IMR-90 (cell line): ENCODE measurements around the gene EIF2S1. TPM values are rescaled to one million over a fixed set of nuclear protein-coding genes. Genes with fewer than 3 reads are reported as not detected.

Experiments
- ATAC-seq: fragments of 200-7000 bp; cut with Tn5 transposase; 2 replicates; pipeline ENCODE4 v1.9.1; 2020; ENCODE audit warnings: low read depth, mild to moderate bottlenecking, moderate library complexity
- BruUV-seq: library from RNA; stranded (reverse); fragments of 400-500 nt; replicated peaks from 2 replicates; lab custom pipeline; 2021; lab: Mats Ljungman, UMichigan
- CTCF ChIA-PET: fragments of 300-600 bp; formaldehyde crosslinking; extraction: SDS; loops from one replicate; lab custom pipeline; 2021; ENCODE audit warnings: antibody characterized with exemption; lab: Yijun Ruan, JAX
- POLR2A ChIA-PET: fragments of 300-600 bp; sonication (Branson Sonifier 250); formaldehyde crosslinking; loops from one replicate; lab custom pipeline; 2022; ENCODE audit warnings: antibody characterized with exemption; ENCODE audit not compliant: unreplicated experiment; lab: Charles Lee
- DNase-seq: peaks from one replicate; pipeline ENCODE4 v3.0.0; 2013
- H2AFZ ChIP-seq: replicated peaks from 2 replicates; pipeline ENCODE3; 2013; ENCODE audit warnings: low read length, mild to moderate bottlenecking; ENCODE audit not compliant: poor library complexity
- H2AK5ac ChIP-seq: 2 replicates; pipeline ENCODE4 v1.6.1; 2013; ENCODE audit warnings: low read depth, low read length, inconsistent platforms
- H2AK9ac ChIP-seq: replicated peaks from 2 replicates; pipeline ENCODE3; 2013; ENCODE audit warnings: mild to moderate bottlenecking, low read depth, low read length, moderate library complexity; ENCODE audit not compliant: poor library complexity
- H2BK120ac ChIP-seq: 2 replicates; pipeline ENCODE4 v1.6.1; 2013; ENCODE audit warnings: low read depth, low read length, inconsistent platforms
- H2BK15ac ChIP-seq: 3 replicates; pipeline ENCODE4 v1.6.1; 2013; ENCODE audit warnings: low read depth, low read length, inconsistent platforms
- H2BK20ac ChIP-seq: 2 replicates; pipeline ENCODE4 v1.6.1; 2013; ENCODE audit warnings: low read depth, mild to moderate bottlenecking, inconsistent platforms, low read length, moderate library complexity
- H2BK5ac ChIP-seq: 2 replicates; pipeline ENCODE4 v1.6.1; 2013; ENCODE audit warnings: mild to moderate bottlenecking, low read depth, low read length, inconsistent platforms; ENCODE audit not compliant: poor library complexity, severe bottlenecking
- H3K14ac ChIP-seq: replicated peaks from 2 replicates; pipeline ENCODE4 v1.6.1; 2013; ENCODE audit warnings: low read depth, low read length, inconsistent platforms
- H3K18ac ChIP-seq: 2 replicates; pipeline ENCODE4 v1.6.1; 2013; ENCODE audit warnings: low read depth, low read length, control low read depth
- H3K23ac ChIP-seq: 2 replicates; pipeline ENCODE4 v1.6.1; 2013; ENCODE audit warnings: low read depth, low read length, inconsistent platforms
- H3K27ac ChIP-seq: 2 replicates; pipeline ENCODE4 v1.5.1; 2013; ENCODE audit warnings: mild to moderate bottlenecking, control low read depth, low read length; ENCODE audit not compliant: insufficient read depth
- H3K27me3 ChIP-seq: 2 replicates; pipeline ENCODE4 v1.6.1; 2013; ENCODE audit warnings: low read length; ENCODE audit not compliant: control insufficient read depth, insufficient read depth
- H3K36me3 ChIP-seq: 2 replicates; pipeline ENCODE4 v1.6.1; 2013; ENCODE audit warnings: low read length, mixed read lengths; ENCODE audit not compliant: control insufficient read depth, insufficient read depth
- H3K4ac ChIP-seq: 2 replicates; pipeline ENCODE4 v1.6.1; 2013; ENCODE audit warnings: low read depth, low read length, inconsistent platforms
- H3K4me1 ChIP-seq: 2 replicates; pipeline ENCODE4 v1.6.1; 2013; ENCODE audit warnings: low read length, mixed read lengths; ENCODE audit not compliant: control insufficient read depth, insufficient read depth
- H3K4me2 ChIP-seq: 2 replicates; pipeline ENCODE4 v1.6.1; 2013; ENCODE audit warnings: low read depth, mild to moderate bottlenecking, control low read depth, low read length, moderate library complexity
- H3K4me3 ChIP-seq: 2 replicates; pipeline ENCODE4 v1.5.1; 2013; ENCODE audit warnings: low read depth, mild to moderate bottlenecking, control low read depth, low read length, moderate library complexity; ENCODE audit not compliant: insufficient read depth
- H3K56ac ChIP-seq: 2 replicates; pipeline ENCODE4 v1.6.1; 2013; ENCODE audit warnings: low read length, inconsistent platforms; ENCODE audit not compliant: insufficient read depth; ENCODE audit errors: extremely low read depth
- H3K79me1 ChIP-seq, 2 experiments: 2 replicates each; pipeline ENCODE4 v1.6.1; 2013; ENCODE audit warnings: low read length in 2 of 2, inconsistent platforms in 1 of 2, low read depth in 1 of 2
- H3K9ac ChIP-seq: 2 replicates; pipeline ENCODE4 v1.6.1; 2013; ENCODE audit warnings: low read depth, low read length, control low read depth
- H3K9me1 ChIP-seq: 2 replicates; pipeline ENCODE4 v1.6.1; 2013; ENCODE audit warnings: low read length, inconsistent platforms; ENCODE audit not compliant: insufficient read depth
- H3K9me3 ChIP-seq: 2 replicates; pipeline ENCODE4 v1.6.1; 2013; ENCODE audit warnings: low read length; ENCODE audit not compliant: control insufficient read depth, insufficient read depth
- H4K20me1 ChIP-seq: 2 replicates; pipeline ENCODE4 v1.6.1; 2013; ENCODE audit warnings: low read length, inconsistent platforms; ENCODE audit not compliant: insufficient read depth
- H4K5ac ChIP-seq: 2 replicates; pipeline ENCODE4 v1.6.1; 2013; ENCODE audit warnings: mild to moderate bottlenecking, low read depth, low read length, control low read depth
- H4K8ac ChIP-seq, 2 experiments: 2 replicates each; pipeline ENCODE4 v1.6.1; 2013; ENCODE audit warnings: low read depth in 2 of 2, low read length in 2 of 2, control low read depth in 1 of 2, inconsistent platforms in 1 of 2
- H4K91ac ChIP-seq: 2 replicates; pipeline ENCODE4 v1.6.1; 2013; ENCODE audit warnings: low read depth, low read length, inconsistent platforms; ENCODE audit not compliant: insufficient read depth
- BHLHE40 ChIP-seq: fragments of 150-350 bp; IDR thresholded peaks from 2 replicates; pipeline ENCODE4 v1.6.1; 2016; ENCODE audit warnings: mild to moderate bottlenecking, low read depth, low read length
- CHD1 ChIP-seq: IDR thresholded peaks from 2 replicates; pipeline ENCODE4 v1.6.1; 2012; ENCODE audit warnings: low read depth, low read length, improper control_type of control experiment
- MAFK ChIP-seq: IDR thresholded peaks from 2 replicates; pipeline ENCODE4 v1.6.1; 2012; ENCODE audit warnings: low read depth, low read length, improper control_type of control experiment
- WGBS, 2 experiments: methylation state at CpG; one replicate each; pipeline versions ENCODE4 v1.1.5 to v1.1.7; 2013; ENCODE audit warnings: missing lambda C conversion rate in 2 of 2; ENCODE audit not compliant: insufficient read length in 1 of 2; ENCODE audit errors: extremely low coverage in 2 of 2; 5-methylcytosine and 5-hydroxymethylcytosine counted together
- dilution Hi-C: fragments of 300-500 bp; cut with HindIII; formaldehyde crosslinking; loops from one replicate; pipeline ENCODE4 v1.14.3; 2018; ENCODE audit warnings: low sequenced_read_pairs; ENCODE audit not compliant: unreplicated experiment
- in situ Hi-C: fragments of 300-500 bp; cut with MboI; formaldehyde crosslinking; loops from 3 replicates; pipeline ENCODE4 v1.14.3; 2019; ENCODE audit warnings: low sequenced_read_pairs, inconsistent platforms, mixed read lengths
- intact Hi-C: fragments of 100-400 bp; cut with micrococcal nuclease; formaldehyde crosslinking; loops from 2 replicates; pipeline ENCODE4 v1.10.0; 2022
- polyA plus RNA-seq, 3 experiments: library from polyadenylated mRNA; depleted of rRNA; stranded (reverse); fragments of >200 nt; gene quantifications; 2 replicates each; pipeline ENCODE4 v1.2.3, GENCODE V29; 2012; ENCODE audit warnings: low replicate concordance in 1 of 3
- total RNA-seq: library from RNA; depleted of rRNA; stranded (reverse); fragments of >200 nt; gene quantifications from 2 replicates; pipeline ENCODE4 v1.2.3, GENCODE V29; 2012

Gene EIF2S1
- total and polyA plus RNA-seq, 2 of the 4 experiments (the other 2 are of a cell fraction) = 57.9 to 125 TPM

GRCh38 chr14:67360470-67361206 is 510 bp downstream of the EIF2S1 start:
- H3K4me2 ChIP-seq = peak overlapping the region; percentile 88
- intact Hi-C loops = loop anchor here (1.0 kb wide), 1 partner anchor 194 kb away; no protein-coding TSS in a partner anchor
- H3K14ac ChIP-seq = peak overlapping the region; percentile 86
- H2BK120ac ChIP-seq = no peak overlapping the region
- H2BK20ac ChIP-seq = no peak overlapping the region
- in situ Hi-C loops = no loop called here
- peak overlapping the region; percentile 92 for H2AFZ ChIP-seq
- no peak overlapping the region; the same call in 1 of the 2 replicates for H3K18ac ChIP-seq
- H3K27me3 ChIP-seq = no peaks in the 10 kb centered on the region
- H4K20me1 ChIP-seq = peaks cover 19% of the 10 kb centered on the region
- peak overlapping the region; percentile 57 for H4K5ac ChIP-seq
- ATAC-seq = peak; percentile 33
- H2BK15ac ChIP-seq = no peak overlapping the region
- 0 out of 2 replicates have a peak, but pooled peaks have one; percentile 25 for TF ChIP-seq CHD1
- TF ChIP-seq BHLHE40 = no peak
- TF ChIP-seq MAFK = no peak
- peak overlapping the region; percentile 54 for H4K91ac ChIP-seq
- peak overlapping the region; percentile 83 for H2AK5ac ChIP-seq
- peaks cover 2% of the 10 kb centered on the region; the same call in 1 of the 2 replicates for H3K4me1 ChIP-seq
- peaks cover 2% of the 10 kb centered on the region; the same call in 1 of the 2 replicates for H3K9me1 ChIP-seq
- H3K9me3 ChIP-seq = no peaks in the 10 kb centered on the region
- peaks cover 2% of the 10 kb centered on the region; the same call in 1 of the 2 replicates for H3K36me3 ChIP-seq
- no peak for DNase-seq
- peak overlapping the region; percentile 96 for H3K4me3 ChIP-seq
- peak overlapping the region; percentile 45 to 92 for H4K8ac ChIP-seq
- peak overlapping the region; percentile 87 for H3K27ac ChIP-seq
- 0% methylated on average over 4 of the region's 34 CpGs; no CpG with 5 or more reads in 1 of the 2 experiments for WGBS, 2 experiments
- H3K79me1 ChIP-seq = peaks cover 3 to 25% of the 10 kb centered on the region in 2 experiments; a peak in 2 of 4 replicates
- POLR2A ChIA-PET = no interaction called here
- peak overlapping the region; percentile 76 for H3K23ac ChIP-seq
- peak overlapping the region; percentile 65 for H2BK5ac ChIP-seq
- H3K56ac ChIP-seq = peak overlapping the region; percentile 87
- H3K4ac ChIP-seq = peak overlapping the region; percentile 77
- dilution Hi-C loops = no loop called here
- CTCF ChIA-PET = interaction anchor here (0.6 to 1.6 kb wide), 10 partner anchors 9 to 198 kb away, joined by 3 to 9 read pairs (median 4); no protein-coding TSS in a partner anchor
- H2AK9ac ChIP-seq = peak overlapping the region; percentile 88
- BruUV-seq = TSS peak; percentile 77
- peak overlapping the region; percentile 92 for H3K9ac ChIP-seq
